HG03045 (cell line): ENCODE data around the gene NIT1.

Experiments used
- ATAC-seq: cut with Tn5 transposase; IDR thresholded peaks from one replicate; pipeline ENCODE4 v1.9.1; 2021; ENCODE audit warnings: mild to moderate bottlenecking, moderate library complexity; ENCODE audit not compliant: unreplicated experiment

Gene NIT1

GRCh38 chr1:161145832-161146231, 27.9 kb downstream of the NIT1 start:
- no peak for ATAC-seq

- no peak for ATAC-seq
Measured at GRCh38 chr1:161153176-161153575, 35.3 kb downstream of the NIT1 start.

GRCh38 chr1:161153682-161154337, 35.9 kb downstream of the NIT1 start, which contains the start of gene UFC1:
UFC1 (plus strand) TSS chr1:161153978; CDS start chr1:161153998, 20 bp downstream.
- ATAC-seq: peak; percentile 70

GRCh38 chr1:161157867-161158266, 40.0 kb downstream of the NIT1 start:
- no peak for ATAC-seq

- ATAC-seq: no peak
Measured at GRCh38 chr1:161158316-161159010, 40.6 kb downstream of the NIT1 start.

- peak; percentile 87 for ATAC-seq
Measured at GRCh38 chr1:161159087-161159912, 41.4 kb downstream of the NIT1 start, which contains the start of gene USP21. USP21 (plus strand) TSS chr1:161159500; CDS start chr1:161160641, 1,141 bp downstream.

GRCh38 chr1:161159913-161160243, 42.0 kb downstream of the NIT1 start:
- no peak for ATAC-seq

- ATAC-seq: no peak
Measured at GRCh38 chr1:161160671-161161145, 42.8 kb downstream of the NIT1 start.

- no peak for ATAC-seq
Measured at GRCh38 chr1:161161652-161162051, 43.7 kb downstream of the NIT1 start.

GRCh38 chr1:161162052-161162451, 44.1 kb downstream of the NIT1 start:
- ATAC-seq: no peak

GRCh38 chr1:161162806-161163205, 44.9 kb downstream of the NIT1 start:
- no peak for ATAC-seq

- ATAC-seq: no peak
Measured at GRCh38 chr1:161163793-161164192, 45.9 kb downstream of the NIT1 start.

- no peak for ATAC-seq
Measured at GRCh38 chr1:161164901-161165610, 47.2 kb downstream of the NIT1 start.

- ATAC-seq: peak; percentile 93
Measured at GRCh38 chr1:161165742-161166668, 48.1 kb downstream of the NIT1 start, which contains the start of gene PPOX. PPOX (plus strand) TSS chr1:161166426; CDS start chr1:161166848, 422 bp downstream.

- no peak for ATAC-seq
Measured at GRCh38 chr1:161166669-161167548, 49.0 kb downstream of the NIT1 start.

- ATAC-seq: no peak
Measured at GRCh38 chr1:161168906-161169305, 51.0 kb downstream of the NIT1 start.
